GM12891 (cell line): ENCODE data around the gene NPHP4.

ENCODE experiments used
- PAX5 ChIP-seq: IDR thresholded peaks from 2 replicates; pipeline ENCODE4 v1.6.1; 2011; ENCODE audit warnings: low read length, moderate library complexity, mild to moderate bottlenecking; ENCODE audit not compliant: insufficient read depth, severe bottlenecking
- POLR2A ChIP-seq: IDR thresholded peaks from 2 replicates; pipeline ENCODE4 v1.6.1; 2011; ENCODE audit warnings: low read depth, low read length, control low read depth
- POLR2AphosphoS5 ChIP-seq: IDR thresholded peaks from 2 replicates; pipeline ENCODE4 v1.6.1; 2011; ENCODE audit warnings: low read depth, low read length, control low read depth
- SPI1 ChIP-seq: IDR thresholded peaks from 2 replicates; pipeline ENCODE4 v1.6.1; 2011; ENCODE audit warnings: low read depth, low read length, control low read depth
- TAF1 ChIP-seq: IDR thresholded peaks from 2 replicates; pipeline ENCODE4 v1.6.1; 2011; ENCODE audit warnings: low read depth, low read length, control low read depth

DNA sequence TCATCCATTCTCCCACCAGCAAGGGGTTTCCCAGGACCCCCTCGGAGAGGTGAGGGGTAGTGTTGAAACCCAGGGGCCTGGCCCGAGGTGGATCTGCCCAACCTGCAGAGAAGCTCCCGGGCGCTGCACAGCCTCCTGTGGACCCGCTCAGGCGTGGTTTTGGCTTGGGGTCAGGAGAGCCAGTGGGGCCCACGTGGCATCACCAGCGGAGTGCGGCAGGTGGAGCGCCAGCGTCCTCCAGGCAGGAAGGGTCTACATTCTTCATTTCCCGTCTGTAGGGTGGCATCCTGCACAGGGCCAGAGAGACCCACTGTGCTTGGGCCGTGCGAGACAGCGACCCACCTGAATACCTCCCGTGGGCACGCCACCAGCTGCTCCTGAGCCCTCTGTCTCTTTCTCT, 135.2 kb downstream of the NPHP4 start:
- TF ChIP-seq TAF1 (no peak), POLR2AphosphoS5 (no peak), POLR2A (no peak), SPI1 (no peak), PAX5 (no peak)
